HUES64 (cell line): ENCODE data around the gene LGR5.

Source experiments
- H3K27ac ChIP-seq: 2 replicates; pipeline ENCODE4 v1.7.0; 2013; ENCODE audit warnings: low read depth, low read length, inconsistent platforms
- H3K27me3 ChIP-seq: 2 replicates; pipeline ENCODE4 v1.6.1; 2013; ENCODE audit warnings: mild to moderate bottlenecking, low read length; ENCODE audit not compliant: insufficient read depth
- H3K36me3 ChIP-seq: 2 replicates; pipeline ENCODE4 v1.6.1; 2013; ENCODE audit warnings: mild to moderate bottlenecking, low read length; ENCODE audit not compliant: insufficient read depth
- H3K4me1 ChIP-seq: 2 replicates; pipeline ENCODE4 v1.6.1; 2013; ENCODE audit warnings: mild to moderate bottlenecking, low read length, moderate library complexity; ENCODE audit not compliant: insufficient read depth
- H3K4me3 ChIP-seq: 2 replicates; pipeline ENCODE4 v1.5.1; 2013; ENCODE audit warnings: mild to moderate bottlenecking, low read length, moderate library complexity
- H3K9ac ChIP-seq: 2 replicates; pipeline ENCODE4 v1.6.1; 2013; ENCODE audit warnings: mild to moderate bottlenecking, low read depth, low read length
- H3K9me3 ChIP-seq: 2 replicates; pipeline ENCODE4 v1.6.1; 2013; ENCODE audit warnings: low read depth, low read length; ENCODE audit not compliant: insufficient read depth
- WGBS: fragments of 150-250, 120-280 bp; methylation state at CpG from one replicate; pipeline ENCODE4 v1.1.7; 2013; ENCODE audit warnings: missing lambda C conversion rate; 5-methylcytosine and 5-hydroxymethylcytosine counted together

Gene LGR5

DNA sequence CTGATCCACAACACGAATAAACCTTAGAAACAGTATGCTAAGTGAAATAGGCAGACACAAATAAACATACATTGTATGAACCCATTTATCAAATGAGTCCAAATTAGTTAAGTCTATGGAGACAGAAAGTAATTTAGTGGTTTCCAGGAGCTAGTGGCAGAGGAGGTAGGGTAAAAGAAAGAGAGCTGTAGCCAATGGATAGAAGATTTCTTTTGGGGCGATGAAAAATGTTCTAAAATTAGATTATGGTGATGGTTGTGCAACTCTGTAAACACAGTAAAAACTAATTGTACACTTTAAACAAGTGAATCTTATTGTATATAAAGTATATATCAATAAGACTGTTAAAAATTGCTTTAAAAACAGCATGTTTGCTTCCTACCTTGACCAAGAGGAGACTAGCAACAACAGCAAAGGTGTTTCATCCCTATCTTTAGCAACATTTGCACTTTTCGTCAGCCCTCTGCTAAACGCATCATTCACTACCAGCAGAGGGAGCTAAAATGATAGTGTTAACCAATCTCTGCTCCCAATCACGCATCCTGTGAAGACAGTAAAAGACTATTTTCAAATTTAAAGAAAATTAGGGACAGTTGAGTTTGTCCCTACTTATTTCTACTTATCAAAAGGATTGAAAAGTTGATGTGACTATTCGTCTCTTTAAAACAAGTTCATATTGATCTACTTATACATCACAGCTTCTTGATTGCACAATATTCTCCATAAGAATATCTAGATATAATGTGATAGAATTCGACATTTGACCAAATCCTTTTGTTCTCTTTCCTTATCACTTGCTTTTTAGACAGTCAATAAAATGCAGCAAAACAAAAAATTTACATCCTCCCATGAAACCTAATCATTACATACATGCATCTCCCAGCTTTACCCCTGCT, 24.0 kb upstream of the LGR5 start:
- H3K9me3 ChIP-seq = peaks cover 8% of the 10 kb centered on the region
- no peak overlapping the region for H3K9ac ChIP-seq
- H3K27ac ChIP-seq = no peak overlapping the region
- 52% methylated on average over 6 of the region's 7 CpGs for WGBS
- no peaks in the 10 kb centered on the region for H3K4me1 ChIP-seq
- H3K27me3 ChIP-seq = no peaks in the 10 kb centered on the region
- no peak overlapping the region for H3K4me3 ChIP-seq
- H3K36me3 ChIP-seq = no peaks in the 10 kb centered on the region

DNA sequence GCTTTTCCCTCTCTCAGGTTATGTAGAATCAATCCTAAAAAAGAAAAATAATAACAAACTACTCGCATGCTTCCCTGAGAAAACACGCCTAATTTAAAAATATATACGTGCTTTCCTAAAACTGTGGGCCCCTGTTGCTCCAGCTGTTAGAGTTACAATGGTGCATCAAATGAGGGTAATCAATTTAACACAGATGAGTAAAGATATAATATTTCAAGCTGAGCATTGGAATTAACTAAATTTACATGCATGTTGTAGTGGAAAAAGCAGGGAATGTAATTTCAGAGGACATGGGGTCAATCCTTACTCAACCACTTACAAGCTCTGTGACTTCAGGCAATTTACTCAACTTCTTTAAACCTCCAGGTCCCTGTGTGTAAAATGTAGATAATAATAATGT, 22.4 kb upstream of the LGR5 start:
- Histone ChIP-seq H3K4me1 (no peaks in the 10 kb centered on the region), H3K9ac (no peak overlapping the region), H3K4me3 (no peak overlapping the region), H3K36me3 (no peaks in the 10 kb centered on the region), H3K27ac (no peak overlapping the region), H3K9me3 (peaks cover 9% of the 10 kb centered on the region), H3K27me3 (no peaks in the 10 kb centered on the region)
- 98% methylated on average over 3 of the region's 3 CpGs for WGBS

DNA sequence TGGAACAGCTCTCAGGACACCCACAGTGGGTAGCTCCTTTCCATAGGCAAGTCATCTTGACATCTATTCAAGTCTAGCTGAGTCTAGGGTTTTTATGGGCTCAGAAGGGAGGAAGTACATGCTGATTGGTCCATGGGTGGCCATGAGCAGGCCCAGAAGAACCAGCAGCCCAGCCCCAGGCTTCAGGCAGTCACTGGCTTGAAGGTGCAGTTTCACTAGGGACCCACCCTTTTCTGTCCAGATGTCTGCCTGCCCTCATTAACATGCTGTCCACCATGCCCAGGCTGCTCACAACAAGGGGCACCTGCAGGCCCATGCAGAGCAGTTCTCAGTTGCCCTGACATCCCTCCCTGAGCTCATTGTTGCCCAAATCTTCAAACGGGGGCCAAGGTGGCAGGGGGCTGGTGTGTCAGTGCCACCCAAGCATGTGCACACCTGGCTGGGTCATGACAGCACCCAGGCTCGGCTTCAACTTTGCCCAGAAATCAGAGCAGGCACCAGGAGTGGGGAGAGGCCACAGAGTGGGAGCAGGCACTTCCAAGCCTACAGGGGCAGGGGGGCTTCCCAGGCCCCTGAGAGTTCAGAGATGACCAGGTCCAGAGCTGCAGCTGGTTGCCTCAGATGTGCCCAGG, 18.7 kb upstream of the LGR5 start:
- Histone ChIP-seq H3K4me3 (no peak overlapping the region), H3K27ac (no peak overlapping the region), H3K9ac (no peak overlapping the region), H3K9me3 (peaks cover 6% of the 10 kb centered on the region; the same call in 1 of the 2 replicates), H3K36me3 (no peaks in the 10 kb centered on the region), H3K27me3 (no peaks in the 10 kb centered on the region), H3K4me1 (no peaks in the 10 kb centered on the region)
- WGBS = 88% methylated on average over 2 of the region's 2 CpGs

DNA sequence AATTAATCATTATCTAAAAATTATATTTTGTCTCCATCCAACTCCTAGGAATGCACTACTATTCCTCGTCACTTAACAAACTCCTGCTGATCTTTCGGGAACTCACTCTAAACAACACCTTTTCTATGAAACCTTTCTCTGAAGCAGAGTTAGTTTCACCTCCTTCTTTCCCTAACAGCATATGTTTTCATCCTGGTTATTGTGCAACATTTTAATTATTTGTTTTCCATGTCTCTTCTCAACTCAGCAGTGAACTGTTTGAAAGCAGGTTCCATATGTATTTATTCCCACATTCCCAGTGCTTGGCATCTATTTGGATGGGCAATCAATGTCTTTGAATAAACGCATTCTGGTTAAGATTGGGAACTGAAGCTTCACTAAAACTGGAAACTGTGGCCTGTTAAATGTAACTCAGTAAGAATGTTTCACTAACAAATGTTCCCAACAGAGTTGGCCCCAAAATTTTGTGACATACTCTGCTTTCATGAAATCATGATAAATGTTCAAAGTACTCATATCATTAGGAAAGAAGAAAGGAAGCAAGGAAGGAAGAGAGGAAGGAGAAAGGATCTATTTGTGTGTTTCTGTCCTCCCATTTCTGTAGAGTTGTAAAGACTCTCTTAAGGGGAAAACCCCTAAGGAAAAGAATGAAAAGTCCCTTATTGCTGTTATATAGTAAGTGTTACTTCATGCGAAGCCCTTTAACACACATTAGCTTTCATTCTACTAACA, 13.9 kb upstream of the LGR5 start:
- Histone ChIP-seq H3K9ac (no peak overlapping the region), H3K27me3 (no peaks in the 10 kb centered on the region), H3K4me3 (no peak overlapping the region), H3K27ac (no peak overlapping the region), H3K36me3 (no peaks in the 10 kb centered on the region), H3K4me1 (no peaks in the 10 kb centered on the region), H3K9me3 (peaks cover 3% of the 10 kb centered on the region; the same call in 1 of the 2 replicates)
- WGBS = 89% methylated on average over 3 of the region's 4 CpGs

DNA sequence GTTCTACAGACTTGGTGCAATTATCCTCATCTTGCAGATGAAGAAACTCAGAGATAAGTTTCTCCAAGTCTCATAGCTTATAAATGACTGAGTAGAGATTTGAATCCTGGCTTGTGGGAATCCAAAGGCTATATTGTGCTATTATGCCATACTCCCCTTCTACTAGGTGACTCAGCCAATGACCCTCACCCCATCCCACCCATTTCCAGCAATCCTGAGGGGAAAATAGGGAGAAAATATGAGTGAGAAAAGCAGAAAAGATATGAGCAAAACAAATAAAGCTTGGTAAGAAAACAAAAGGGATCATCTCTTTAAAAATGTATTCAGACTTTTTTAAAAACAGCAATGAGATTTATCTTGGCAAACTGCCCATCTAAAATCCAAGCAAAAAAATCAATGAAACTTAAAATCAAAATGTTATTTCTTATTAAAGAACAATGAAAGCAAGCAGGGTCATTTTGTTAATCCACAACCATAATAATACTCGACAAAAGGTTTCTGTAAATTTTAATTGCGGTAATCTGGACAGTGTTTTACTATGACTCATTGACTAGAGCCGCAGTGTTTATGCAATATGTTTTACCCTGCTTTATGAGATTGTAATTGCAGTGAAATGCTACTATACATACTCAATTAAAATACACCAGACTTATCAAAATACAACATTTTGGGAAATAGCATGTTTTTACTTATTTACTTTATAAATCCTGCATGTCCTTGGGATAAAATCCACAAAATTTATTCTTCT, 13.1 kb upstream of the LGR5 start:
- no peak overlapping the region for H3K4me3 ChIP-seq
- no peaks in the 10 kb centered on the region for H3K27me3 ChIP-seq
- no peak overlapping the region for H3K27ac ChIP-seq
- WGBS = 93% methylated on average over 3 of the region's 3 CpGs
- no peaks in the 10 kb centered on the region for H3K4me1 ChIP-seq
- H3K36me3 ChIP-seq = no peaks in the 10 kb centered on the region
- H3K9ac ChIP-seq = no peak overlapping the region
- no peaks in the 10 kb centered on the region for H3K9me3 ChIP-seq

DNA sequence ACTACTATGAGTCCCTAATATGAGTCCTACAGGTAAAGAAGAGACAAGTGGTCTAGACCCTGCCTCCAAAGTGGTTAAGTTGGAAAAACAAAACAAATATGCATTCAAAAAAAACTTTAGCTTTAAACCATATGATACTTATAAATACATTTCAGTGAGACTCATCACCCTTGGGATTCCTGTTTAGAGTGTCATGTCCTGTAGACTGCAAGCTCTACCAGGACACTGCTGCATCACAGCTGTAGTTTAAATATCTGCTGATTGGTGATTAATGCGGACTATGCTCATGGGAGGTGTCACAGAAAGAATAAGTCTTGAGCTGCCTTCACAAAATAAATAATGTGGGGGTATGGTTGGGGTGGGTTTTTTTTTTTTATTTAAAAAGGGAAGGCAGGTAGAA, 8.8 kb upstream of the LGR5 start:
- Histone ChIP-seq H3K4me1 (no peaks in the 10 kb centered on the region), H3K9ac (no peak overlapping the region), H3K4me3 (no peak overlapping the region), H3K27ac (no peak overlapping the region), H3K36me3 (no peaks in the 10 kb centered on the region), H3K27me3 (no peaks in the 10 kb centered on the region), H3K9me3 (peaks cover 4% of the 10 kb centered on the region)
- 96% methylated on average over 1 of the region's 1 CpG for whole genome bisulfite sequencing

DNA sequence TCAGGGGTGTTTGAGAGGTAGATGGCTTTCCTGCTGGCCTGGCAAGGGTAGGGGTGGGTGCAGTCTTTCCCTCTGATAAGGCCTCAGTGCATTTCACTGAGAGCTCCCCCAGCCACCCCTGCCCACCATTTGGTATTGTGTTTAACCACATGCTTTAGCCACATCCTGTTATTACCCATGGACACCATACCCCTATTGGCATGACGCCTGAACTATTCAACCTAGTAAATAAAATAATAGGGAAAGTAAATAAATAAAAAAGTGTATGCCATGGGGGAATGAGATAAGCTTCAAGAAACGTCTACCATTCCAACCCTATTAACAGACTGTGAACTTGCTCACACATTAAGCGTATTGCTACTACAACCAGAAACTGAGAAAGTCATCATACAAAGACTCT, 7.6 kb upstream of the LGR5 start:
- H3K27me3 ChIP-seq = 0 out of 2 replicates have a peak, but pooled peaks cover 2% of the 10 kb centered on the region
- no peaks in the 10 kb centered on the region for H3K36me3 ChIP-seq
- no peak overlapping the region for H3K9ac ChIP-seq
- H3K27ac ChIP-seq = no peak overlapping the region
- peaks cover 14% of the 10 kb centered on the region for H3K9me3 ChIP-seq
- WGBS = 89% methylated on average over 2 of the region's 3 CpGs
- H3K4me3 ChIP-seq = no peak overlapping the region
- H3K4me1 ChIP-seq = no peaks in the 10 kb centered on the region

DNA sequence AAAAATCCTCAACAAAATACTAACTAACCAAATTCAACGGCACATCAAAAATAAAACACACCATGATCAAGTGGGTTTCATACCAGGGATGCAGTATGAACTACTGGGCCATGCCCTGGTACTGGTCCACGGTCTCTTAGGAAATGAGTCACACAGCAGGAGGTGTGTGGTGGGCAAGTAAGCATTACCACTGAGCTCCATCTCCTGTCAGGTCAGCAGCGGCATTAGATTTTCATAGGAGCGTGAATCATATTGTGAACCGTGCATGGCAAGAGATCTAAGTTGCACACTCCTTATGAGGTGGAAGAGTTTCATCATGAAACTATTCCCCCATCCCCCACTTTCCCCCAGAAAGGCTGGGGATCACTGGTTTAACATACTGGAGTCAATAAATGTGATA, 6.7 kb upstream of the LGR5 start:
- no peak overlapping the region for H3K9ac ChIP-seq
- WGBS = 95% methylated on average over 5 of the region's 5 CpGs
- H3K27ac ChIP-seq = no peak overlapping the region
- peaks cover 14% of the 10 kb centered on the region for H3K9me3 ChIP-seq
- H3K27me3 ChIP-seq = peaks cover 12% of the 10 kb centered on the region
- H3K4me1 ChIP-seq = no peaks in the 10 kb centered on the region
- no peak overlapping the region for H3K4me3 ChIP-seq
- no peaks in the 10 kb centered on the region for H3K36me3 ChIP-seq

DNA sequence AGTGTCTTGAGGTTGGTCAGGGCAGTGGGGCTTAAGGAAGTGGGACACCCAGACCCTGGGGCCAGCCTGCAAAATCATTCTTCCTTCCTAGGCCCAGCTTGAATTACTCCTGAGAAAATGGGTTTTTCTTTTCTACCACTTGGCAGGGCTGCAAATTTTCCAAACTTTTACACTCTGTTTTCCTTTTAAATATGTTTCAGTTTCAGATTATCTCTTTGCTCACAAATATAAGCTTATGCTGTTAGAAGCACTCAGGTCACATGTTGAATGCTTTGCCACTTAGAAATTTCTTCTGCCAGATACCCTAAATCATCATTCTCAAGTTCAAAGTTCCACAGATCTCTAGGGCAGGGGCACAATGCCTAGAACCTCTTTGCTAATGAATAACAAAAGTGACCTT, 2.9 kb upstream of the LGR5 start:
- H3K27me3 ChIP-seq = peaks cover 49% of the 10 kb centered on the region
- H3K9me3 ChIP-seq = peaks cover 14% of the 10 kb centered on the region

DNA sequence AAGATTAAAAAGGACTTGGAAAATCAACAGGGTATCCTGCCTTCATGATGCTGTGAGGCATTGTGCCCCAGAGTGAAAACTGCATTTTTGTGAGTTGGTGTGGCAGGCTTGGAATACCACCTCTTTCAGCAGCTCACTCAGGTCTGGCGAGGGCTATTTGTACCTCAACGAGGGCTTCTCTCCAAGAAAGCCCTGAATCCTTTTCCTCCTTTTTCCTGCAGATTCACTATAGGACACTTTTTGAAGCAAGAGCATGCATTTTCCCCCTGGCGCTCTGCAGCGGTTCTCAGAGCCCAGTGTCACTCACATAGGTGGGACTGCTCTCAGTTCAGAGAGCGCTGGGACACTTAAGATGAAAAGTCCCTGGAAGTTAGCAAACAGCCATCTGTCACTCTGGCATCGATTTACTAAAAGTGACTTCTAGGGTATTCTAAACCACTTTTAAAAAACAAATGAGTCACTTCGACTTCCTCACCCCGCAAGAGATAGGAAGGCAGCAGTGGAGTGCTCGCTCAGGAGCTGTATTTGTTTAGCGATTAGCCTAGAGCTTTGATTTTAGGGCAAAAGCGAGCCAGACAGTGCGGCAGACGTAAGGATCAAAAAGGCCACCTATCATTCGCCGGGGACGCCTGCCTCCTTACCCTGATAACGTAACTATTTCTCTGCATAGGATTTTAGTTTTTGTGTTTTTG, 782 bp upstream of the LGR5 start:
- Histone ChIP-seq H3K36me3 (no peaks in the 10 kb centered on the region), H3K9me3 (peaks cover 14% of the 10 kb centered on the region), H3K9ac (no peak overlapping the region; the same call in 1 of the 2 replicates), H3K27ac (no peak overlapping the region), H3K4me3 (peak overlapping the region; percentile 63), H3K27me3 (peaks cover 71% of the 10 kb centered on the region), H3K4me1 (peaks cover 14% of the 10 kb centered on the region)
- 3% methylated on average over 16 of the region's 17 CpGs for WGBS

More for the DNA sequence above, 2.9 kb upstream of the LGR5 start:
- no peaks in the 10 kb centered on the region for H3K36me3 ChIP-seq
- no peak overlapping the region for H3K9ac ChIP-seq
- H3K4me3 ChIP-seq = no peak overlapping the region
- H3K4me1 ChIP-seq = peaks cover 14% of the 10 kb centered on the region
- H3K27ac ChIP-seq = no peak overlapping the region
